ENCODE data around the gene PPP1R11. TPM values are rescaled to one million over a fixed set of nuclear protein-coding genes. Genes with fewer than 3 reads are reported as not detected.

The PPP1R11 gene
- total and polyA plus RNA-seq, 9 of the 15 experiments (the other 6 are each of a cell fraction or from before 2014, with no cell fraction given), result 17.8 to 94.8 (median 44.6) TPM

GRCh38 chr6:30102970-30103871 is 36.2 kb downstream of the PPP1R11 start (continued):
- no peak for TF ChIP-seq FOXO4 (CRISPR knock-in tag; IDR thresholded peaks at IDR 0.05)
- no peak for TF ChIP-seq TRIM28 (IDR thresholded peaks at IDR 0.05)
- TF ChIP-seq PHB2 (IDR thresholded peaks at IDR 0.05; ENCODE audit: low read depth), result no peak
- no peak for TF ChIP-seq ATF3 (IDR thresholded peaks at IDR 0.05)
- no peak for TF ChIP-seq ATF3 (CRISPR knock-in tag; conservative IDR thresholded peaks at IDR 0.05)
- no peak for TF ChIP-seq NCOA2 (IDR thresholded peaks at IDR 0.05; ENCODE audit: partially characterized antibody in 2 of 2)
- TF ChIP-seq RERE (CRISPR knock-in tag; IDR thresholded peaks at IDR 0.05; ENCODE audit: borderline replicate concordance), result no peak
- TF ChIP-seq CTCFL (IDR thresholded peaks at IDR 0.05; ENCODE audit: borderline replicate concordance, insufficient read depth, low read depth, low read length, poor library complexity, severe bottlenecking), result no peak
- TF ChIP-seq CTBP1 (IDR thresholded peaks at IDR 0.05; ENCODE audit: borderline replicate concordance), result peak; percentile 48; the same call in 1 of the 2 replicates
- TF ChIP-seq ZNF507 (tag; conservative IDR thresholded peaks at IDR 0.05), result no peak
- no peak for TF ChIP-seq HOXB6 (CRISPR knock-in tag; IDR thresholded peaks at IDR 0.05; ENCODE audit: borderline replicate concordance)
- TF ChIP-seq MITF (IDR thresholded peaks at IDR 0.05), result no peak
- TF ChIP-seq ESRRB (CRISPR knock-in tag; IDR thresholded peaks at IDR 0.05; ENCODE audit: borderline replicate concordance), result no peak
